NCI-H1436 (cell line): ENCODE measurements around the gene HSD11B1L.
"Not testable (repeated sequence)": the region's sequence is repeated elsewhere in the genome, so short reads cannot be mapped to it uniquely, and the experiment has no call there.

Experiments
- DNase-seq: peaks from one replicate; lab custom pipeline; 2025; lab: John Stamatoyannopoulos, UW

Gene HSD11B1L

DNA sequence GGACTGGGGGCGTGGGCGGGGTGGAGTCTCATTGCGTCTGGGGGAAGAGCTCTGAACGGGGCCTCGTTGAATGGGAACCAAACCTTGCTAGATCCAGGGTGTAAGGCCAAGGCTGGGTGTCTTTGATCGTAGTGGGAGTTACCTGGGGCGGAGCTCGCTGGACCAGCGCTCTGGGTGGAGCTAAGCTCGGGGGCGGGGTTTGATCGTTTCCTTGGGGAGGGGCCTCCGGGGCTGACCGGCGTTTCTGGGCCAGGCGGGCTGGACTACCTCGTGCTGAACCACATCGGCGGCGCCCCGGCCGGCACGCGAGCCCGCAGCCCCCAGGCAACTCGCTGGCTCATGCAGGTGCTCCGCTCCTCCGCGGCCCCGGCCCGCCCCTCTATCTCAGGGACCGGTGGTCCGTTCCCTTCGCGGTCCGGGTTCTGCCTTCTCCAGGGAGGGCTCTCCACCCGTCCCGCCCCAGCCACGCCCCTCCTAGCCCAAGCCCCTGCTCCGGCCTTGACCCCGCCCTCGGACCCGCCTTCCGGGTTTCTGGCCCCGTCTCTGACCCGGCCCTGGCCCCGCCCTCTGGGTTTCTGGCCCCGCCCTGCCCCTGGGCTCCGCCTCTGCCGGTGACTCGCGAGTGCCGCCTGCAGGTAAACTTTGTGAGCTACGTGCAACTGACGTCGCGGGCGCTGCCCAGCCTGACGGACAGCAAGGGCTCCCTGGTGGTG, 6.0 kb downstream of the HSD11B1L start:
- peak; percentile 89 for DNase-seq

DNA sequence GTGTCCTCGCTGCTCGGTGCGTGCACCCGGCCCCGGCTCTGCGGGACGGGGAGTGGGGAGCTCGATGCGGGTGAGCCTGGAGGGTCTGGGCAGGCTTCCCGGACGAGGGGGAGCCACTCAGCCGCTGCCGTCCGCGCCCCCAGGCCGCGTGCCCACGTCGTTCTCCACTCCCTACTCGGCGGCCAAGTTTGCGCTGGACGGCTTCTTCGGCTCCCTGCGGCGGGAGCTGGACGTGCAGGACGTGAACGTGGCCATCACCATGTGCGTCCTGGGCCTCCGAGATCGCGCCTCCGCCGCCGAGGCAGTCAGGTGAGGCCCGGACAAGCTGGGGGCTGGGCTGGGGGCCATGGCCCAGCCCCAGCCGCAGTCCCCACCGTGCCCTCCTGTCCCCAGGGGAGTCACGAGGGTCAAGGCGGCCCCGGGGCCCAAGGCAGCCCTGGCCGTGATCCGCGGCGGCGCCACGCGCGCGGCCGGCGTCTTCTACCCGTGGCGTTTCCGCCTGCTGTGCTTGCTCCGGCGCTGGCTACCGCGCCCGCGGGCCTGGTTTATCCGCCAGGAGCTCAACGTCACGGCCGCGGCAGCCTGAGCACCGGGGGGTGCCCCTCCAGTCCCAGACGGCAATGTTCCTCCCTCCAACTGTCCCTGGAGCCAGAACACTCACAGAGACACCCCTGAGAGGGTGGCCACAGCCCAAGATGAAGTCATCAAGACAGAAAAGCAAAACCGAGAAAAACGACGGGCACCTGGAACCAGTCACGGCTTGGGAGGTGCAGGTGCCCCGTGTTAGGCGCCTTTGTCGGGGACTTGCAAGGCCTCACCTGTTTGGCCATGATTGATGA, 6.8 kb downstream of the HSD11B1L start:
- DNase-seq = no peak

DNA sequence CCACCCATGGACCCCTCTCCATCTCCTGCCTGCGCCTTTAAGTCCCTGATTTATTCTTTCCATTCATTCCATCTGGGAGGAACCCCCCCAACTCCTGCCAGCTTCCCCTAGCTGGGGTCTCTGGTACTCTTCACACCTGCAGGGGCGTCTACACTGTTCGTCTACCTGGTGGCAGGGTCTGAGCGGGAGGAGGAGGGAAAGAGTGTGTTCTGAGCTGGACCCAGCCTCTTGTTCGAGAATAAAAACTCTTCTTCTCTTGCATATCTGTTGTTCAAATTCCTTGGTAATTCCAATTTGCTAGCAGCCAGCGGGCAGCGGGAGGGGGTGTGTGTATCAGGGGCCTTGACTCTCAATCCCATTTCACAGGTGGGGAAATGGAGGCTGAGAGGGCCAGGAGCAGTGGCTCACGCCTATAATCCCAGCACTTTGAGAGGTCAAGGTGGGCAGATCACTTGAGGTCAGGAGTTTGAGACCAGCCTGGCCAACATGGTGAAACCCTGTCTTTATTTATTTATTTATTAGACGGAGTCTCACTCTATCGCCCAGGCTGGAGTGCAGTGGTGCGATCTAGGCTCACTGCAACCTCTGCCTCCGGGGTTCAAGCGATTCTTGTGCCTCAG, 7.5 kb downstream of the HSD11B1L start:
- not testable (repeated sequence) for DNase-seq

DNA sequence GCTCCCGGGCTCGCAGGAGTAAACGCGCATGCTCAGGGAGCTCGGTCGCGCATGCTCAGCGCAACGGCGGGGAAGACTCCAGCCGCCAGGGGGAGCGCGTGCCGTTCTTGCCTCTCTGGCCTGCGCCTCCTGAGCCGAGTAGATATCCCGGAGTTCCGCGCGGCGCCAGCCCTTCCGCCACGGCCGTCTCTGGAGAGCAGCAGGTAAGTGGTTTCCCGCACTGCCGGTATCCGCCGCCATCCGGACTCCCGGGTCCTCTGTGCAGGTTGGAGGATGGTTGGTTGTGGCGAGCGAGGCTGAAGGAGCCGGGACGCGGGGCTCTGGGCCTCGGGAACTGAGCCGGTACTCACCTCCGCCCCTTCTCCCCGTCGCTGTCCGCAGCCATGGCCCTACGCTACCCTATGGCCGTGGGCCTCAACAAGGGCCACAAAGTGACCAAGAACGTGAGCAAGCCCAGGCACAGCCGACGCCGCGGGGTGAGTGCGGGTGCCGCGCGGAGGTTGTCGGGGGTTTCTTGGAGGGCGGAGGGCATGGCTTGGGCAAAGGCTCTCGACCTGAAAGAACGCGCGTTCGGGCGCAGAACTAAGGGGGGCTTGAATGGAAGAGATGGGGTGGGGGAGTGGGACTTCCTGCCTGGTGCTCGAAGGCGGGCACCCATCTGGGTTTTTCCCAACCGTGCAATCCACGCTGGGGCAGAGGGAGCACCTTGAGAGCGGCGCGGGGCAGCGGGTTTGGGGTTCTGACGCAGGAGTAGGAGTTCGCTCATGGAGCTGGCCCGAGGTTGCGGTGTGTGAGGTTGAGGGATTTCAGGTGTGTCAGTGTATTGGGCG, 9.5 kb downstream of the HSD11B1L start, which contains the start of gene RPL36:
RPL36 (plus strand) TSS at position 171 of the 830 bp plus-strand sequence; CDS start at position 384, 213 bp downstream.
- peak; percentile 94 for DNase-seq

DNA sequence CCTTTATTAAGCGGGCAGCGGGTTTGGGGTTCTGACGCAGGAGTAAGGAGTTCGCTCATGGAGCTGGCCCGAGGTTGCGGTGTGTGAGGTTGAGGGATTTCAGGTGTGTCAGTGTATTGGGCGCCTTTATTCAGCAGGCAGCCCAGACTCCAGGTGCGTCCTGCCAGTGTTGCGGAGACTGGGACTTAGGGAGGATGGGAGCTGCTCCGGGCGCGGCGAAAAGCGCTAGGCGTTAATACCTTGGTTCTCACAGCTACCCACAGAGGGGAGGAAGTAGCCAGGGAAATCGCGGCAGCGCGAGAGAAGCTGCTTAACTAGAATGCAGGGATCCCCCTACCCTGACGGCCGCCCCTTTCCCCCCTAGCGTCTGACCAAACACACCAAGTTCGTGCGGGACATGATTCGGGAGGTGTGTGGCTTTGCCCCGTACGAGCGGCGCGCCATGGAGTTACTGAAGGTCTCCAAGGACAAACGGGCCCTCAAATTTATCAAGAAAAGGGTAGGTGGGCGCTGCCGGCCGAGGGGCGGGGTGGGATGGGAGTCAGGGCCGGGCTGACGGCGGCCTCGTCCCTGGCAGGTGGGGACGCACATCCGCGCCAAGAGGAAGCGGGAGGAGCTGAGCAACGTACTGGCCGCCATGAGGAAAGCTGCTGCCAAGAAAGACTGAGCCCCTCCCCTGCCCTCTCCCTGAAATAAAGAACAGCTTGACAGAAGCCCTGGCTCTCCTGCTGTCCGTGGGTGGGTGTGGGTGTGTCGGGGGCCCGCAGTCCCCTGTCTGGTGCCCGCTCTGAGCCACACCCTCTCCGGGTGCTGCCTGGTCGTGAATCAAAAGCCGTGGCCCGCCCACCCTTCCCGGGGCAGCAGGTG, 10.4 kb downstream of the HSD11B1L start:
- DNase-seq = peak; percentile 15

DNA sequence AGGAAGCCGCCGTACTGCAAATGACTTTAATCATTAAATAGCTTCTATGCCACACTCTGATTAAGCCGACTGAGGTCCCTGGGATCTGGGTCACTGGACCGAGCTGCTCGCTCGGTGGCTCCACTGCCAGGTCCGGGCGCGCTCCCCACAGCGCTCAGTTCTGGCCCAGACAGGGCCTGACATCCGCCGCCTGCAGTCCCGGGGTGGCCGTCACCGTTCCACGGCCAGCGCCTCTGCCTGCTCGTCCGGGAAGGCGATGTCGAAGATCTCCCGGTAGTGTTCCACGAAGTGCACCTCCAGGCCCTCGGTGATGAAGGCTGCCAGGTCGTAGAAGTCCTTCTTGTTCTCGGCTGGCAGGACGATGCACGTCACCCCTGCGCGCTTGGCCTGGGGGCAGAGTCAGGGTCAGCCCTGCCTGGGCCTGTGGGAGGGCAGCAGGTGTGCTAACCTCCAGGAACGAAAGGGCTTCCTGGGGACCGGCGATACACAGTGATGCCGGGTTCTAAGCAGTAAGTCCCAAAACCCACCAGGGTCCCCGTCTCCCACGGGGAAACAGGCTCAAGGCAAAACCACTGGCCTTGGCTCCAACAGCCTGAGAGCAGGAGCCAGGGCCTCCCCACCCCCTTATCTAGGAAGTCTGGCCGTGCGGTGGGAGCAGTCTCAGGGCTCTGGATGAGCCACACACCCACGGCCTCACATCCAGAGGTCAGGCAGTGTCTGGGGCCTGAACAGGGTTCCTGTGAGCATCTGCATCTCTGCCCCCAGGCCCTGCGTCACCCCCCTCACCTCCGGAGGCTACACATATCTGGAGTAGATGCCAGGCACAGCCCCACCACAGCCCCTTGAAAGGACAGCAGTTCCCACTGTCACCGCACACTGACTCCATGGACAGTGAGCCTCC, 11.2 kb downstream of the HSD11B1L start:
- no peak for DNase-seq

DNA sequence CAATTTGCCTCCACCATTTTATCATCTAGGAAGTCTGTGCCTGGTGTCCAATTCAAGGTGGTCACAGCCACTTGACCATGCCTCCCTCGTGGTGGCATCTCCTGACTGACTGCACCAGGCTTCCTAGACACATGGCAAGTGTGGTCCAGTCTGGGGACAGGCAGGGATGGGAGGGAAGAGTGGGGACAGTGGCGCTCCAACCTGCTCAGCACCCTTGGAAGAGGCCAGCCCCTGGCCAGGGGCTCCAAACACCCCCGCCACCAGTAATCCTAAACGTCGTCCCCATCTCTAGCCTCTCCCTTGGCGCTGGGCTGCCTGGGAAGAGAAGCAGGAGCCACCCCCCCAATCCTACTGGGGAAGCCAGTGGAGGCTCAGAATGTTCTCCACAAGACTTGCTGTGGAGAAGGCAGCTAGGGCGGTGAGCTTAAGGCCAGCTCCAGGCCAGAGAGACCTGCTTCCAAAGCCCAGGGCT, 11.9 kb downstream of the HSD11B1L start:
- DNase-seq = no peak

DNA sequence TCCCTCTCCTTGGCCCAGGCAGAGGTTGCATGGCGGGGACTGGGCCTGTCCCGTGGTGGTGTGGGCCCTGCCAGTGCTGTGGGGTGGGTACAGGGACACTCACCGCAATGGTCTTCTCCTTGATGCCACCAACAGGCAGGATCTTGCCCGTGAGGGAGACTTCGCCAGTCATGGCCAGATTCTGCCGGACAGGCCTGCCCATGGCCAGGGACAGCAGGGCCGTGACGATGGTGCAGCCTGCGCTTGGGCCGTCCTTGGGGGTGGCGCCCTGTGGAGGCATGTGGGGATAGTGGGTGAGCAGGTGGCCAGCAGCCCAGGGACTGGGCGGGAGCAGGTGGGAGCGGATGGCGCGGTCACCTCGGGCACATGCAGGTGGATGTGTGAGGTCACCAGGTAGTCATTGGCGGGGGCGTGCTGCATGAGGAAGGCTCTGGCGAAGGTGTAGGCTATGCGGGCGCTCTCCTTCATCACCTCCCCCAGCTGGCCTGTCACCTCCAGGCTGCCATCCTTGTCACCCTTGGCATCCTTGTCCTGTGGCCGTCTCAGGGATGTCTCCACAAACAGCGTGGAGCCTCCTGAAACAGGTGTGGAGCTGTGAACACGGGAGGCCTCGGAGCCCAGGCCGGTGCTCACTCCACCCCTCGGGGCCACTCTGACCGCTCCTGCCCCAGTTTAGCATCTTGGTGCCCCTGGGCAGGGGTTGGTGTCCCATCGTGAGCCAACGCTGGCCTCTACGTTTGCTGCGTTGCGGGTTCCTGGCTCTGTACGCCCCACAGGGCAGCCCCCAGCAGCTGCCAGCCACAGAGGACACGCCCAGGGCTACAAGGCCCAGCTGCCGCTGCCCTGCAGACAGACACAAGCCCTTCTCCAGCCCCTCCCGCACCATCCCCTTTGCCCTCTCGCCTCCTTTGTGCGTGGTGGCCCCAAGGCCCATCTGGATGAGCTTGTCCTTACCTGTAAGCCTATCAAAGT, 12.7 kb downstream of the HSD11B1L start:
- DNase-seq = no peak

DNA sequence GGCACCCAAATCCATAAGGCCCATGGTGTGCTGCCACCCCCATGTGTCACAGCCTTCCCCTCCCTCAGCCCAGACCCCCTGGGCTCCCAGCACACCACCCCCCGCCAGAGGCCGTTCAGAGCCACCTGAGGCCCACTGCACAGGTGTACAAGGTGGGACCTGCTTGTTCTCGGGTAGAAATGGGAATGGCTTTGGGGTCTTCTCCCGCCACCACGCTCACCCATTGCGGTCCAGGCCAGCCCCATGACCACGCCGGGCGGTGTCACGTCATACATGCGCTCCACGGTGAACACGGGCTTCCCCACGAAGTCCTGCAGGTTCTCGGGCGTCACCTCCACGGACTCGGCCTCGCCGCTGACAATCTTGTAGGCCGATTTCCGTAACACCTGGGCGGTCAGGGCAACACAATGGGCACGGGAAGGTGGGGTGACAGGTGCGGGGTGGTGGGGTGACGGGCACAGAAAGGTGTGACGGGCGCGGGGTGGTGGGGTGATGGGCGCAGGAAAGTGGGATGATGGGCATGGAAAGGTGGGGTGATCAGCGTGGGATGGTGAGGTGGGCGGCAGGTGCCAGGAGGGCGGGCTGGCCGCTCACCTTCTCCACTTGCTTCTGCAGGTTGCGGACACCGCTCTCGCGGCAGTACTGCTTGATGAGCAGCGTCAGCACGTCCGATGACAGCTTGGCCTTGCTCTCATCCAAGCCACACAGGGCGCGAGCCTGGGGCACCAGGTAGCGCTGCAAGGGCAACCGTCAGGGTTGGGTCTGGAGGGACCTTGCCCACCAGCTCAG, 13.5 kb downstream of the HSD11B1L start:
- DNase-seq = no peak

DNA sequence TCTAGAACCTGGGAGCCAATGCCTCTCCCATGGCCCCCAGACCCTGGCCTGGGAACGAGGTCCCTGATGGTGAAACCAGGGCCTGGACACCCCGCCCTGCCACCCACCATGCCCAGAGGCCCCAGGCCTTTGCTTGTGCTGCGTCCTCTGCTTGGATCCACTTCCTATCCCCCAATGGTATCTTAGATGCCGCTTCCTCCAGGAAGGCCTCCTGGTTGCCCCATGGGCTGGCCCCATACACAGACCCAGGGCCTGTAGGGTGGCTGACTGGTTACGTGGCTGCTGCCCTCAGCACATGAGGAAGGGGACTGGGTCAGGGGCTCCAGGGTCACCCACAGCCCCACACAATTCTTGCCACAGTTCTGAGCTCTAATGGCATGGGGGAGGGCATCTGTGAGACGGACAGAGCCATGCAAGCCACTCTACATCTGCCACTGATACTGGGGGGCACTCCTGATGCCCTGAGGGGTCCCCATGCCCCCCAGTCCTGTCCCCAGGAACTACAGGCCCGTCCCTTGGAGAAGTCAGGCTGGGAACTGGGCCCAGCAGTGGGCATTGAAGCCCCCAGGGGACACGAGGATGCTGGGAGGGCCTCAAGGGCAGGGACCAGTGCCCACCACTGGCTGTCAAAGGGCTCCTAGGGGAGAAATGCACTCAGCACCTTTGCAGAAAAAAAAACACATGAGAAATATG, 14.3 kb downstream of the HSD11B1L start:
- DNase-seq = no peak

DNA sequence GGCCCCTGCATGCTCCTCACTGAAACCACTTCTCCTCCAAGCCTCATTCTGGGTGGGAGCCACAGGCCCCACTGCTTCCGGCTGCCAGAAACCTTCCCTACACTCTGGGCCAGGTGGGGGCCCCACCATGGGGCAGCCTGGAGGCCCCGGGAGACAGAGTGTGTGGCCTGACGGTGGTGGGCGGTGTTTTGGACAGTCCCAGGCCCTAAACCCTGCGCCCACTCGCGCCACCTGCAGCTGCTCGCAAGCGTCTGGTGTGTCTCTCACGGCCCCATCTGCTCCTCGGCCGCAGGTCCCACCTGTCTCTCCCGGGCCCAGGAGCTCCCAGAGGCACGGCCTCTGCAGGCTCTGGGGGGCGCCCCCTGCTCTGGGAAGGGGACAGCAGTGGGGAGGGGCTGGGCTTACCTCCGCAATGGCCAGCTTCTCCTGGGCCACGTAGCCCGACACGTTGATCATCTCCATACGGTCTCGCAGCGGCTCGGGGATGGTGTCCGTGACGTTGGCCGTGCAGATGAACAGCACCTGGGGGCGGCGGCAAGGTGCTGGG, 14.9 kb downstream of the HSD11B1L start:
- DNase-seq = no peak

DNA sequence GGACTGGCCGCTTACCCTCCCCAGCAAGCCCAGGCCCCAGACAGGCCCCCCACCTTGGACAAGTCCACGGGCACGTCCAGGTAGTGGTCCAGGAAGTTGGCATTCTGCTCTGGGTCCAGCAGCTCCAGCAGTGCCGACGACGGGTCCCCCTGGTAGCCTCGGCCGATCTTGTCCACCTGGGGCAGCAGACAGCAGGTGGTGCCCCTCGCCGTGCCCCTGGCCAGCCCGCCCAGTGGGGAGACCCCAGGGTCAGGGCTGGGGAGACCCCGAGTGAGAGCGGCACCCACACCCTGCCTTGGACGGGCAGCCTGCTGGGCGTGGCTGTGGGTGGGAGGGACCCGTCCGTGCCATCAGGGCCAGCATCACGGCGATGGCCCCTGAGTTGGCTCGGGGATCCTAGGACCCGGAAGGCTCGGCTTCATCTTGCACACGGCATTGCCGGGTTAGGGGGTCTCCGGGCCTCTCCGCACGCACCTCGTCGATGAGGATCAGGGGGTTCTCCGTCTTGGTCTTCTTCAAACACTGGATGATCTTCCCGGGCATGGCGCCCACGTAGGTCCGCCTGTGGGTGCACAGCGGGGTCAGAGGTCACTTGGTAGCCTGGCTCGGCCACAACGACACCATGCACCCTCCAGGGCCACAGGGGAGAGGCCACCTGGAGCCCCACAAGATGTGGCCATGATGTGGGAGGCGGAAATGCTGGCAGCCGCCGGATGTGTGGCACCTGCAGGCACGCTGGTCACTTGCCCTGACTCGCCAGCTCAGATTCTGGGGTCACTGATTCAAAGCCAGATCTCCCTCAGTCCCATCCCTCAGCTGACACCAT, 15.6 kb downstream of the HSD11B1L start:
- no peak for DNase-seq

DNA sequence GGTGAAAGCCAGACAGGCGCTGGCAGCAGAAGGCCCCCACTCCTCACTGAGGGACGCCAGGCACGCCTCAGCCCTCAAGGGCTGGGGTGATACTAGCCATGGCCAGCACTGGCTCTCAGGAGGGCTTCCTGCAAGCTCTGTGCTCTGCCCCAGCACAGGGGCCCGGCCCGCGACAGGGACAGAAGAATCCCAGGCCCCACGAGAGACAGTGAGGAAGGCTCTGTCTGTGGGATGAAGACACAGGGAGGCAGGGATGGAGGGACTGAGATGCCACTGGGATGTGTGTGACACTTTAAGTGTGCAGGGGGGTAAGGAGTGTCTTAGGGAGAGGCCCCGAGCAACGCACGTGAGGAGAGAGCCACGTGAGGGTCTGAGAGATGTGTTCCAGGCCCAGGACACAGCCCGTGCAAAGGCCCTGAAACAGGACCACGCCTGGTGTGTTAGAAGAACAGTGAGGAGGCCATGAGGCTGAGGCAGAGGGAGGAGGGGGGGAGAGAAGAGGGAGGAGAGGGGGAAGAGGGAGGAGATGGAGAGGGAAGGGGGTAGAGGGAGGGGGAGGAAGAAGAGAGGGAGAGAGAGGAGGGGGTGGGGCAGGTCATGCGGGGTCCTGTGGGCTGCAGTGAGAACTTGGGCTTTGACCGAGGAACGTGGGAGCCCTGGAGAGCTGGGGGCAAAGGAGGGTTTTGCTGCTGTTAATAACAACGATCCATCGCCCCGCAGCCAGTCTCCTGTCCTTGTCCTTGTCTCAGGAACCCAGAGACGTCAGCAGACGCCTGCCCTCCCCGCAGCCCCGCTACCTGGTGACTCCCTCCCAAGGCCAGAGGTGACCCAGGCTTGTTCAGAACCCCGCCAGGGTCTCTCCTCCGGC, 16.4 kb downstream of the HSD11B1L start:
- DNase-seq = no peak

DNA sequence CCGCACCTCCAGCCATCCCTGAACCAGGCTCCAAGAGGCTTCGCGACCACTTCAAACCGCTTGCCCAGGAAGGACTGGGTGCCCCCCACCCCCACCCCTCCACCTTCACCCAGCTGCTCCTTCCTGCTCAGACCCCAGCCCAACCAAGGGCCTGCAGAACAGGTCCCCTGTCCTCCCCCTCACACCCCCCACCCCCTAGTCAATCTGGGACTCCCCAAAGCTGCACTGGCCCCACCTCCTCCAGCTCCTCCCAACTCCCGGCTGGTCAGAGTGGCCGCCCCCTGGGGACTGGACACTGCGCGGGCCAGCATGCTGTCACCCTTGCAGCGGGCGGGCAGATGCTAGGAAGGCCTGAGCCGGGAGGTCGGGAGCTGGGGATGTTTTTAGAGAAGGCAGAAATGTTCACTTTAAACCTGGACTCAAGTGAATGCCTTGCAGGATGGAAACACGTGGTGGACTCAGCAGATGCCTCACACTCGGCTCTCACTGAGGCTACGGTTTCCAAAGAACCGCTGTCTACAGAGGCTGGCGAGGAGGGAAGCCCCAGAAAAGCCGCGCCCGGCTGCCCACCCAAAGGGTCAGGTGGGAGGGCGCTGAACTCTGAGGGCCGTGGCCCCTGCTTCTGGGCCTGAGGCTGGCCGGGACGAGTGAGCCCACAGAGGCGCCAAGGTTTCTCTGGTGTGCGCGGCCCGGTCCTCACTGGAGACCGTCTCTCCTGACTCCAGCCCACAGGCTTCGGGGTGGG, 17.2 kb downstream of the HSD11B1L start:
- DNase-seq = no peak
